HCT116 (cell line): ENCODE data around the gene HRK. TPM values are rescaled to one million over a fixed set of nuclear protein-coding genes. Genes with fewer than 3 reads are reported as not detected.
A peak's percentile ranks its signal among the peaks of the same experiment; 100 is the strongest.

Experiments
- ATAC-seq: fragments of 200-7000 bp; cut with Tn5 transposase; 2 replicates; pipeline ENCODE4 v1.9.1; 2020; ENCODE audit warnings: mild to moderate bottlenecking, moderate library complexity
- BruUV-seq: library from RNA; stranded (reverse); fragments of 400-500 nt; replicated peaks from 2 replicates; lab custom pipeline; 2021; lab: Mats Ljungman, UMichigan
- CTCF ChIA-PET: fragments of 300-600 bp; sonication (Branson Sonifier 250); formaldehyde crosslinking; loops from one replicate; lab custom pipeline; 2021; ENCODE audit warnings: antibody characterized with exemption; lab: Charles Lee
- POLR2A ChIA-PET: fragments of 300-600, 350-600 bp; sonication (Branson Sonifier 250); formaldehyde crosslinking; loops from one replicate; lab custom pipeline; 2021; ENCODE audit warnings: antibody characterized with exemption; lab: Charles Lee
- RAD21 ChIA-PET, 2 experiments: fragments of 300-600 bp; sonication (Branson Sonifier 250); formaldehyde crosslinking; loops; one replicate each; lab custom pipeline; 2023; ENCODE audit warnings: low total read pairs in 2 of 2; ENCODE audit not compliant: uncharacterized antibody in 2 of 2, unreplicated experiment in 2 of 2, low non-redundant PET in 1 of 2; lab: Charles Lee
- DNase-seq: peaks from one replicate; pipeline ENCODE4 v3.0.0-alpha.2; 2010; ENCODE audit warnings: low read depth, low spot score
- H2AFZ ChIP-seq: fragments of 200-600 bp; shearing (Covaris generic), sonication (generic); 2 replicates; pipeline ENCODE4 v1.6.1; 2017; ENCODE audit warnings: low read depth, mixed run types, mixed read lengths, antibody characterized with exemption, low read length; ENCODE audit not compliant: poor library complexity, severe bottlenecking
- H3K27ac ChIP-seq: 2 replicates; pipeline ENCODE4 v1.5.1; 2012; ENCODE audit warnings: low read depth, low read length
- H3K27me3 ChIP-seq: fragments of 200-600 bp; sonication (generic); 2 replicates; pipeline ENCODE4 v1.6.1; 2016; ENCODE audit warnings: mixed run types, low read length, mixed read lengths; ENCODE audit not compliant: insufficient read depth
- H3K36me3 ChIP-seq, 2 experiments: fragments of 200-500 bp in 1 of 2; fragments of 200-600 bp in 1 of 2; sonication (Bioruptor generic) in 1 of 2; sonication (generic) in 1 of 2; 2 replicates each; pipeline versions ENCODE4 v1.5.1 to v1.6.1; 2014 to 2016; ENCODE audit warnings: low read length in 2 of 2, inconsistent platforms in 1 of 2, mixed read lengths in 1 of 2, mixed run types in 1 of 2; ENCODE audit not compliant: insufficient read depth in 2 of 2, control insufficient read depth in 1 of 2
- H3K4me1 ChIP-seq, 2 experiments: fragments of 200-600 bp in 1 of 2; sonication (generic) in 1 of 2; 2 replicates each; pipeline versions ENCODE4 v1.5.1 to v1.6.1; 2012 to 2017; ENCODE audit warnings: low read length in 2 of 2, inconsistent platforms in 1 of 2, mild to moderate bottlenecking in 1 of 2, mixed read lengths in 1 of 2, mixed run types in 1 of 2, moderate library complexity in 1 of 2; ENCODE audit not compliant: insufficient read depth in 2 of 2, control insufficient read depth in 1 of 2
- H3K4me2 ChIP-seq: fragments of 200-600 bp; sonication (generic); 2 replicates; pipeline ENCODE4 v1.6.1; 2017; ENCODE audit warnings: mixed run types, low read length, mixed read lengths
- H3K4me3 ChIP-seq, 2 experiments: fragments of 200-600 bp in 1 of 2; sonication (generic) in 1 of 2; replicated peaks in 1 of 2; 2 replicates each; pipeline ENCODE4 v1.5.1; 2011 to 2016; ENCODE audit warnings: low read length in 2 of 2, control low read depth in 1 of 2, low read depth in 1 of 2, mild to moderate bottlenecking in 1 of 2, mixed read lengths in 1 of 2, mixed run types in 1 of 2
- H3K79me2 ChIP-seq: fragments of 200-600 bp; sonication (generic); 2 replicates; pipeline ENCODE4 v1.6.1; 2017; ENCODE audit warnings: mild to moderate bottlenecking, mixed run types, low read length, moderate library complexity, mixed read lengths; ENCODE audit not compliant: insufficient read depth
- H3K9ac ChIP-seq: fragments of 200-600 bp; sonication (generic); 2 replicates; pipeline ENCODE4 v1.6.1; 2016; ENCODE audit warnings: low read length, mixed read lengths
- H3K9me2 ChIP-seq: fragments of 200-600 bp; sonication (generic), shearing (Covaris generic); 2 replicates; pipeline ENCODE4 v1.6.1; 2017; ENCODE audit warnings: mixed run types, mild to moderate bottlenecking, moderate library complexity; ENCODE audit not compliant: insufficient read depth
- H3K9me3 ChIP-seq, 2 experiments: fragments of 200-500 bp in 1 of 2; fragments of 200-600 bp in 1 of 2; sonication (Bioruptor generic) in 1 of 2; sonication (generic) in 1 of 2; 2 replicates each; pipeline ENCODE4 v1.6.1; 2014 to 2017; ENCODE audit warnings: low read length in 2 of 2, mixed read lengths in 2 of 2, inconsistent platforms in 1 of 2, low read depth in 1 of 2, mild to moderate bottlenecking in 1 of 2, mixed run types in 1 of 2, moderate library complexity in 1 of 2; ENCODE audit not compliant: control insufficient read depth in 1 of 2, insufficient read depth in 1 of 2
- H4K20me1 ChIP-seq: fragments of 200-600 bp; sonication (generic), shearing (Covaris generic); 2 replicates; pipeline ENCODE4 v1.6.1; 2017; ENCODE audit warnings: mixed run types, mild to moderate bottlenecking, moderate library complexity; ENCODE audit not compliant: insufficient read depth
- CTCF ChIP-seq, 3 experiments: fragments of 200-600 bp in 1 of 3; sonication (generic) in 1 of 3; IDR thresholded peaks in 2 of 3; conservative IDR thresholded peaks in 1 of 3; 2 replicates each; pipeline ENCODE4 v1.5.1; 2012 to 2017; ENCODE audit warnings: low read depth in 2 of 3, low read length in 2 of 3, antibody characterized with exemption in 1 of 3, borderline replicate concordance in 1 of 3, control low read depth in 1 of 3, mild to moderate bottlenecking in 1 of 3, mixed read lengths in 1 of 3, mixed run types in 1 of 3, moderate library complexity in 1 of 3; ENCODE audit not compliant: insufficient read depth in 1 of 3
- ELF1 ChIP-seq: IDR thresholded peaks from 2 replicates; pipeline ENCODE4 v1.6.1; 2012; ENCODE audit warnings: low read depth, borderline replicate concordance
- JUND ChIP-seq: IDR thresholded peaks from 2 replicates; pipeline ENCODE4 v1.6.1; 2012
- MAX ChIP-seq: IDR thresholded peaks from 2 replicates; pipeline ENCODE4 v1.6.1; 2012
- POLR2AphosphoS5 ChIP-seq: IDR thresholded peaks from 2 replicates; pipeline ENCODE4 v1.6.1; 2011; ENCODE audit warnings: mild to moderate bottlenecking, low read depth, low read length, moderate library complexity
- REST ChIP-seq: IDR thresholded peaks from 2 replicates; pipeline ENCODE4 v1.6.1; 2012; ENCODE audit warnings: low read depth
- TCF7L2 ChIP-seq: IDR thresholded peaks from 2 replicates; pipeline ENCODE4 v1.7.0; 2011; ENCODE audit warnings: borderline replicate concordance, inconsistent platforms; ENCODE audit not compliant: insufficient read depth, insufficient read length; ENCODE audit errors: extremely low read depth
- YY1 ChIP-seq: IDR thresholded peaks from 2 replicates; pipeline ENCODE4 v1.6.1; 2011; ENCODE audit warnings: low read length, low read depth, moderate library complexity, mild to moderate bottlenecking; ENCODE audit not compliant: insufficient replicate concordance; ENCODE audit errors: extremely low read depth
- ZBTB33 ChIP-seq: IDR thresholded peaks from 2 replicates; pipeline ENCODE4 v1.6.1; 2011; ENCODE audit warnings: mild to moderate bottlenecking, low read length, moderate library complexity; ENCODE audit not compliant: insufficient replicate concordance; ENCODE audit errors: extremely low read depth
- ZNF274 ChIP-seq: fragments of 200-500 bp; sonication (Bioruptor generic); IDR thresholded peaks from 2 replicates; pipeline ENCODE4 v1.6.1; 2014; ENCODE audit warnings: mild to moderate bottlenecking, low read depth, low read length, inconsistent platforms
- intact Hi-C: fragments of 100-400 bp; cut with micrococcal nuclease; formaldehyde crosslinking; loops from 2 replicates; pipeline ENCODE4 v1.10.0; 2022
- total RNA-seq: library from RNA; stranded (reverse); gene quantifications from one replicate; pipeline ENCODE4 v1.2.1, GENCODE V29; 2021; ENCODE audit not compliant: unreplicated experiment

The HRK gene
- total RNA-seq, 1 experiment from 2014 or later = 4.3 TPM

- Histone ChIP-seq H3K36me3 (no peaks in the 10 kb centered on the region), H3K4me1 (peaks cover 14 to 32% of the 10 kb centered on the region in 2 experiments; a peak in 3 of 4 replicates), H3K9ac (peak overlapping the region; percentile 65), H3K9me2 (no peaks in the 10 kb centered on the region), H3K27me3 (no peaks in the 10 kb centered on the region), H3K4me3 (peak overlapping the region; percentile 61 to 67), H3K9me3 (no peaks in the 10 kb centered on the region), H3K79me2 (no peaks in the 10 kb centered on the region), H3K4me2 (peak overlapping the region; percentile 87), H2AFZ (peak overlapping the region; percentile 90), H4K20me1 (no peaks in the 10 kb centered on the region), H3K27ac (peak overlapping the region; percentile 34; the same call in 1 of the 2 replicates)
- CTCF ChIA-PET = interaction anchor here (0.6 to 1.6 kb wide), 2 partner anchors 17 to 1263 kb away, joined by 6 read pairs; no protein-coding TSS in a partner anchor
- TSS peak; percentile 61 for BruUV-seq
- POLR2A ChIA-PET = no interaction called here
- TF ChIP-seq ZNF274 (no peak), YY1 (no peak), ELF1 (no peak), JUND (no peak), POLR2AphosphoS5 (no peak), ZBTB33 (no peak), TCF7L2 (no peak), MAX (no peak), REST (no peak), CTCF (IDR thresholded peaks at IDR 0.05 in 2 of 3, conservative IDR thresholded peaks at IDR 0.05 in 1 of 3; ENCODE audit: borderline replicate concordance in 1 of 3, insufficient read depth in 1 of 3, low read depth in 2 of 3, low read length in 2 of 3) (no peak)
- DNase-seq (no peak), ATAC-seq (no peak; the same call in 1 of the 2 replicates)
- RAD21 ChIA-PET = no interaction called here
- intact Hi-C loops = no loop called here
Measured at GRCh38 chr12:116880213-116880816, 926 bp downstream of the HRK start.
